PC-9 (cell line): ENCODE results near the gene PLEKHG5. TPM values are rescaled to one million over a fixed set of nuclear protein-coding genes. Genes with fewer than 3 reads are reported as not detected.

ENCODE experiments used
- BruUV-seq: library from RNA; stranded (reverse); fragments of 400-500 nt; replicated peaks from 2 replicates; lab custom pipeline; 2021; lab: Mats Ljungman, UMichigan
- CTCF ChIA-PET: fragments of 300-600 bp; sonication (Branson Sonifier 250); formaldehyde crosslinking; loops from one replicate; lab custom pipeline; 2022; ENCODE audit warnings: antibody characterized with exemption; lab: Charles Lee
- POLR2A ChIA-PET: fragments of 300-600 bp; sonication (Branson Sonifier 250); formaldehyde crosslinking; loops from one replicate; lab custom pipeline; 2022; ENCODE audit warnings: antibody characterized with exemption; ENCODE audit not compliant: unreplicated experiment; lab: Charles Lee
- DNase-seq, 2 experiments: peaks; one replicate each; pipeline versions ENCODE4 v3.0.0 to v3.0.0-alpha.2; 2015 to 2022; ENCODE audit warnings: mixed read lengths in 1 of 2
- H2AFZ ChIP-seq: fragments of 200-600 bp; sonication (generic); 2 replicates; pipeline ENCODE4 v1.8.1; 2017; ENCODE audit warnings: antibody characterized with exemption
- H3F3A ChIP-seq: fragments of 200-600 bp; sonication (generic); 2 replicates; pipeline ENCODE4 v1.8.1; 2017; ENCODE audit warnings: antibody characterized with exemption, mild to moderate bottlenecking, low read depth; ENCODE audit not compliant: insufficient read depth
- H3K27ac ChIP-seq: fragments of 200-600 bp; sonication (generic); 2 replicates; pipeline ENCODE4 v1.6.1; 2016; ENCODE audit warnings: mixed run types
- H3K27me3 ChIP-seq: fragments of 200-600 bp; sonication (generic); 2 replicates; pipeline ENCODE4 v1.6.1; 2016; ENCODE audit warnings: low read depth, mixed run types; ENCODE audit not compliant: insufficient read depth
- H3K36me3 ChIP-seq: fragments of 200-600 bp; sonication (generic); 2 replicates; pipeline ENCODE4 v1.6.1; 2016; ENCODE audit warnings: low read depth, mixed run types
- H3K4me1 ChIP-seq: fragments of 200-600 bp; sonication (generic); replicated peaks from 2 replicates; pipeline ENCODE4 v1.6.1; 2016; ENCODE audit warnings: mixed run types; ENCODE audit not compliant: insufficient read depth
- H3K4me2 ChIP-seq: fragments of 200-600 bp; sonication (generic); 2 replicates; pipeline ENCODE4 v1.6.1; 2017; ENCODE audit warnings: mixed run types
- H3K4me3 ChIP-seq: fragments of 200-600 bp; sonication (generic); 2 replicates; pipeline ENCODE4 v1.6.1; 2016; ENCODE audit warnings: mixed run types
- H3K79me2 ChIP-seq: fragments of 200-600 bp; sonication (generic); 2 replicates; pipeline ENCODE4 v1.6.1; 2017; ENCODE audit warnings: low read depth, mixed run types
- H3K9me2 ChIP-seq: fragments of 200-600 bp; sonication (generic); 2 replicates; pipeline ENCODE4 v1.8.1; 2017; ENCODE audit warnings: mild to moderate bottlenecking; ENCODE audit not compliant: insufficient read depth
- H3K9me3 ChIP-seq: fragments of 200-600 bp; sonication (generic); 2 replicates; pipeline ENCODE4 v1.8.1; 2016; ENCODE audit warnings: low read depth; ENCODE audit not compliant: insufficient read depth
- H4K20me1 ChIP-seq: fragments of 200-600 bp; sonication (generic); 2 replicates; pipeline ENCODE4 v1.8.1; 2017; ENCODE audit not compliant: insufficient read depth
- CTCF ChIP-seq: fragments of 200-600 bp; sonication (generic); conservative IDR thresholded peaks from 2 replicates; pipeline ENCODE4 v1.6.1; 2017; ENCODE audit warnings: mixed run types, antibody characterized with exemption, mild to moderate bottlenecking, moderate library complexity
- EZH2 ChIP-seq: fragments of 200-600 bp; sonication (generic); IDR thresholded peaks from 2 replicates; pipeline ENCODE4 v1.8.0; 2017; ENCODE audit warnings: antibody characterized with exemption, low read depth
- intact Hi-C: fragments of 100-400 bp; cut with micrococcal nuclease; formaldehyde crosslinking; loops from one replicate; pipeline ENCODE4 v1.10.0; 2022; ENCODE audit not compliant: unreplicated experiment
- microRNA-seq: library from miRNA; unstranded; fragments of <30 nt; microRNA quantifications from one replicate; pipeline ENCODE4 v1.2.0, GENCODE V29; 2021; ENCODE audit warnings: borderline number of aligned reads, borderline replicate concordance
- total RNA-seq: library from RNA; stranded (reverse); gene quantifications from 2 replicates; pipeline ENCODE4 v1.2.3, GENCODE V29; 2021

Gene PLEKHG5
- total RNA-seq, 1 experiment from 2014 or later, result 11.3 TPM

GRCh38 chr1:6418668-6419396 is 72.6 kb downstream of the PLEKHG5 start:
- H3K9me3 ChIP-seq, result no peaks in the 10 kb centered on the region
- BruUV-seq, result no TSS peak
- CTCF ChIA-PET, result no interaction called here
- H3F3A ChIP-seq, result peaks cover 11% of the 10 kb centered on the region; the same call in 1 of the 2 replicates
- H3K9me2 ChIP-seq, result no peaks in the 10 kb centered on the region
- H3K79me2 ChIP-seq, result no peaks in the 10 kb centered on the region
- H2AFZ ChIP-seq, result no peak overlapping the region
- H3K27ac ChIP-seq, result no peak overlapping the region
- no peak for TF ChIP-seq EZH2
- TF ChIP-seq CTCF, result no peak
- H3K4me1 ChIP-seq, result peaks cover 28% of the 10 kb centered on the region
- POLR2A ChIA-PET, result no interaction called here
- no peak for DNase-seq
- H3K27me3 ChIP-seq, result 0 out of 2 replicates have a peak, but pooled peaks cover 2% of the 10 kb centered on the region
- H4K20me1 ChIP-seq, result no peaks in the 10 kb centered on the region
- intact Hi-C loops, result no loop called here
- H3K4me3 ChIP-seq, result no peak overlapping the region; the same call in 1 of the 2 replicates
- no peaks in the 10 kb centered on the region for H3K36me3 ChIP-seq
- peak overlapping the region; percentile 75 for H3K4me2 ChIP-seq

- Histone ChIP-seq H2AFZ (no peak overlapping the region), H3K36me3 (no peaks in the 10 kb centered on the region), H3K9me3 (no peaks in the 10 kb centered on the region), H3K79me2 (no peaks in the 10 kb centered on the region), H3K4me3 (no peak overlapping the region), H4K20me1 (no peaks in the 10 kb centered on the region), H3K9me2 (no peaks in the 10 kb centered on the region), H3K27ac (no peak overlapping the region), H3F3A (peaks cover 18% of the 10 kb centered on the region), H3K4me2 (no peak overlapping the region), H3K27me3 (no peaks in the 10 kb centered on the region), H3K4me1 (peaks cover 35% of the 10 kb centered on the region)
- ChIA-PET CTCF (no interaction called here), POLR2A (no interaction called here)
- no TSS peak for BruUV-seq
- intact Hi-C loops, result no loop called here
- DNase-seq, result no peak
- TF ChIP-seq EZH2 (no peak), CTCF (no peak)
Measured at GRCh38 chr1:6417961-6418667, 73.4 kb downstream of the PLEKHG5 start.

Small RNA genes within 50 kb of the gene (microRNA-seq; reads per million reads assigned to microRNA genes)
- gene MIR4252, result not detected

Other genes starting within 250 kb of the PLEKHG5 start
- not detected in 2 replicates for gene HES3, start 247.5 kb downstream of the PLEKHG5 start, total RNA-seq
- 7.9 and 8.0 TPM in 2 replicates for gene GPR153, start 230.6 kb downstream of the PLEKHG5 start, total RNA-seq
- gene ACOT7, start 97.9 kb downstream of the PLEKHG5 start, total RNA-seq, result 62.2 and 70.2 TPM in 2 replicates
- 2.1 and 4.2 TPM in 2 replicates for gene HES2, start 71.7 kb downstream of the PLEKHG5 start, total RNA-seq
- 18.6 and 32.3 TPM in 2 replicates for gene ESPN, start 66.9 kb downstream of the PLEKHG5 start, total RNA-seq
- 12.3 and 21.1 TPM in 2 replicates for gene TNFRSF25, start 25.5 kb downstream of the PLEKHG5 start, total RNA-seq
- 17.6 and 28.4 TPM in 2 replicates for gene NOL9, start 62.8 kb upstream of the PLEKHG5 start, total RNA-seq
- not detected in 2 replicates for gene TAS1R1, start 63.6 kb upstream of the PLEKHG5 start, total RNA-seq
- gene ZBTB48, start 88.3 kb upstream of the PLEKHG5 start, total RNA-seq, result 17.2 and 25.5 TPM in 2 replicates
- gene KLHL21, start 111.2 kb upstream of the PLEKHG5 start, total RNA-seq, result 20.6 and 24.4 TPM in 2 replicates
- 18.2 and 20.9 TPM in 2 replicates for gene PHF13, start 122.1 kb upstream of the PLEKHG5 start, total RNA-seq
- 14.6 and 18.7 TPM in 2 replicates for gene THAP3, start 133.2 kb upstream of the PLEKHG5 start, total RNA-seq
- 49.2 and 52.8 TPM in 2 replicates for gene DNAJC11, start 210.1 kb upstream of the PLEKHG5 start, total RNA-seq